ENCODE data around the gene DNASE1.
"Not testable (repeated sequence)": the region's sequence is repeated elsewhere in the genome, so short reads cannot be mapped to it uniquely, and the experiment has no call there.

DNASE1 gene, protein sequence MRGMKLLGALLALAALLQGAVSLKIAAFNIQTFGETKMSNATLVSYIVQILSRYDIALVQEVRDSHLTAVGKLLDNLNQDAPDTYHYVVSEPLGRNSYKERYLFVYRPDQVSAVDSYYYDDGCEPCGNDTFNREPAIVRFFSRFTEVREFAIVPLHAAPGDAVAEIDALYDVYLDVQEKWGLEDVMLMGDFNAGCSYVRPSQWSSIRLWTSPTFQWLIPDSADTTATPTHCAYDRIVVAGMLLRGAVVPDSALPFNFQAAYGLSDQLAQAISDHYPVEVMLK

DNA sequence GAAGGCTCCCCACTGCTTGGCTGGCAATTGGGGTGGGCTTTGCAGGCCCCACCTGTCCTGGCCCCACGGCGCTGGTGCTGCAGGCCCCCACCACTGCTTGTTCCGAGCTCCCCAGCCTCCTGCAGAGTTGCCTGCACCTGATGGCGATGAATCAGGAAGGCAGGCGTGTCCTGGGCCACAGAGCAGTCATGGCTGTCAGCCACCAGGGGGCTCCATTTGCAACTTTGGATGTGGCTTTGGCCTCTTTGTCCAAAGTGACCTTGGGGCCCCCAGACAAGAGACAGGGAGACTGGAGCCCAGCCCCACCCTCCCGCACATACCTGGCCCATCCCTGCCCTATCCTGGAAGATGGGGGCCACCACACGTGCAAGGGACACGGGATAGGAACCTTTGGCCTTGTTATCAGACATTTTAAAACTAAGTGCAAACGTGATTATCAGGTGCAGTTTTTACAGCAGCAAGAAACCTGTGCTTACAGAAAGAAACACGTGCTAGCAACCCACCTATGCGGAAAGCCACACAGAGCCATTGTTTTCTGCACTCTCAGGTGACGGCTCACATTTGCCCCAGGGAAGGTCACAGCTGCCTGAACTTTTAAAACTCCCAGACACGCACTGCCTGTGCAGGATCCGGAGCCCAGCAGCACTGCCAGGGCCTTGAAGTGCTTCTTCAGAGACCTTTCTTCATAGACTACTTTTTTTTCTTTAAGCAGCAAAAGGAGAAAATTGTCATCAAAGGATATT, at the start of gene DNASE1:
Gene DNASE1 (plus strand): TSS at position 443 of the 743 bp plus-strand sequence. CDS start 683 bp downstream, outside the sequence.
- DNase-seq (ENCODE audit: extremely low read depth in 1 of 2, low read depth in 1 of 2): peak; percentile 4 to 23

DNA sequence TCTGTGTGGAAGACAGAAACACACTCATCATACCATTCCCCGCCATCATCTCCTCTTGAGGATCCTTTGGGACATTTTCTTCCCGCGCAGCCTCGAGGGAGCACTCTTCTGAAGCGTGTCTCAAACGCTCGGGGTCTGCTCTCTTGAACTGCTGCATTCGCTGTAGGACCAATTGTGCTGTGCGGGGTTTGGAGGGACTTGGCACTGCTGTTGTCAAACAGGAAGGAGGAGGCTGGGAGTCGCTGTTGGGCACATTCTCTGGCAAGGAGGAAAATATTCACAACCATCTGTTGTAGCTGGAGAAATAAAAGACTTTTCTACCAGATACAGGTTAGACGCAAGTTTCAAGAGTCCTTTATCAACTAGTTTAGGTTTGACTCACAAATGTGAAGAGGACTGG, 48.0 kb upstream of the DNASE1 start:
- DNase-seq (ENCODE audit: extremely low read depth in 1 of 2, low read depth in 1 of 2): no peak

DNA sequence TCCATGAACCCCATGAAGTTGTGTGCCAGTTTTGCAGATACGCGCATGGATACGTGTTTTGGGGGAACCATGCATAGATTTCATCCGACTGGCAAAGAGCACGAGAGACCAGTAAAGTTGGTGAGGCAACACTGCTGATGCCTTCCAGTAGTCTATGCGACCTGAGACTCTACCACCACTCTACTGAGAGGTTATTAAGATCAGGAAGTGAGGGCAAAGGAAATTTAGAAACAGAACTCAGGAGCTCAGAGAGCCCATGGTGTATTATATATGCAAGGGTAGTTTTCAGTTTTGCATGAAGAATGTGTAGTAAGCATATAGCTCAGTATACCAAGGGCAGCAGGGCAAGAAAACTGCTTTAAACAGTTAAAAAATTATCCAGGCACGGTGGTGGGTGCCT, 47.3 kb upstream of the DNASE1 start:
- DNase-seq (ENCODE audit: extremely low read depth in 1 of 2, low read depth in 1 of 2): no peak

DNA sequence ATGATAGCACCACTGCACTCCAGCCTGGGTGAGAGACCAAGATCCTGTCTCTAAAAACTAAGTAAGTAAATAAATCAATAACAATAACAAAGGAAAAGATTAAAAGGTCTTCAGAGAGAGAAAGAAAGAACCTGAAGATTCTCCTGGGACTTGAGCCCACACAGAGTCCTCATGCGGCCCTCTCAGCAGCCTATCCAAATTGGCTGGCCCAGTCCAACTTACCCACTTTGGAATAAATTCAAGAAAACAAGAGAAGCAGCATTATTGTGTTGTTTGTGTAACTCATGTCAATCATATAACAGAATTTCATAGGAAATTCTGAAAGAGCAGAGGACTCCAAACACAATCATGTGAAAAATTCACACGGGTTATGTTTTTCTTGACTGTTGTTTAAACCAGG, 46.9 kb upstream of the DNASE1 start:
- no peak for DNase-seq (ENCODE audit: extremely low read depth in 1 of 2, low read depth in 1 of 2)

DNA sequence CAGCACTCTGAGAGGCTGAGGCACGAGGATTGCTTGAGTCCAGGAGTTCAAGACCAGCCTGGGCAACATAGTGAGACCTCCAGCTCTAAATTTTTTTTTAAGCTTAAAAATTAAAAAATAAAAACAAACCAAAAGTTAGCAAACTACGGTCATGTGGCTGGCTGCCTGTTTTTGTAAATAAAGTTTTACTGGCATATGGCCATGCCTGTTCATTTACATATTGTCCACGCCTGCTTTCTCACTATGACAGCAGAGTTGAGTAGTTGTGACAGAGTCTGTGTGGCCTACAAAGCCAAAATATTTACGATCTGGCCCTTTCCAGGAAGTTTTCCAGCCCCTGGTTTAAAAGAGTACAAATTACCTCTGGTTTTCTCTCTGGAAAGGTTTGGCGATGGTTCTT, 46.4 kb upstream of the DNASE1 start:
- no peak for DNase-seq (ENCODE audit: extremely low read depth in 1 of 2, low read depth in 1 of 2)

DNA sequence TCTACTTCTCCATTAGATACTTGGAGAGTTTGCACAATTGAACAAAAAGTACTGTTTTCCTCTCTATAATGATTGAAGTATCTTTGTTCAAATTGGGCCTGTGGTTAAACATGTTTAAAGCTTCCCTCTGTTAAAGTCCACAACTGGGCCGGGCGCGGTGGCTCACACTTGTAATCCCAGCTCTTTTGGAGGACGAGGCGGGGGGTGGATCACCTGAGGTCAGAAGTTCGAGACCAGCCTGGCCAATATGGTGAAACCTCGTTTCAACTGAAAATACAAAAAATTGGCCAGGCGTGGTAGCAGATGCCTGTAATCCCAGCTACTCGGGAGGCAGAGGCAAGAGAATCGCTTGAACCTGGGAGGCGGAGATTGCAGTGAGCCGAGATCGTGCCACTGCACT, 45.5 kb upstream of the DNASE1 start:
- not testable (repeated sequence) for DNase-seq (ENCODE audit: extremely low read depth in 1 of 2, low read depth in 1 of 2)

DNA sequence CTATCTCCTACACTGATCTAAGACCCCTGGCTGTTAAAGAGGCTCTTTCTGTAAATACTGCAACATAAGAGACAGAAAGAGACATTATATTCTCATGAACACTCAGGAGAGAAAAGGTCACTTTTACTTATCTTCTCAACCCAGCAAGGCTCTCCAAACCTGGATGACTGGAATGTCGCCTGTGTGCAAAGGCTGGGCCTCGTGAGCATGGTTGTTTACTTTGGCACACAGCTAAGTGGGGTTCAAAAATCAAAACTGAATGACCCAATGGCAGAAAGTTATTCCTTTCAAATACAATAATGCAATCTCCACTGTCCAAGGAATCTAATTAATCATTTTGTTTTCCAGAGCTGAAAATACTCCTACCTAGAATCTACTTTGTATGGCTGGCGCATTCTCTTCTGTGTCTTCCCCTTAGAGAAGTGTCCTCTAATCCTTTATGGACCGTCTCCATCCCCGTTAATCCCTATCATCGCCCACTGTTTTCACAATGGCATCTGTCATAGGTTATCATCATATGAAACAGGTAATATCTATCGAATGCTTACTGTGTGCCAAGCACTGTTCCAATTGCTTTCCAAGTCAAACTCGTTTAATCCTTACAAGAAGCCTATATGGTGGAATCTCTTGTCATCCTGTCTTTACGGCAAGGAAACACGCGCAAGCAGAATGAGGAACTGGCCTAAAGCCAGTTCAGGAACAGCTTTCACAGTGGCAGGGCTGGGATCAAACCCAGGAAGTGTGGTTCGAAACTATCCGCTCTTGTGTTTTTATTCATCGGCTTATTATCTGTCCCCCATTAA, 44.4 kb upstream of the DNASE1 start:
- no peak for DNase-seq (ENCODE audit: extremely low read depth in 1 of 2, low read depth in 1 of 2)

DNA sequence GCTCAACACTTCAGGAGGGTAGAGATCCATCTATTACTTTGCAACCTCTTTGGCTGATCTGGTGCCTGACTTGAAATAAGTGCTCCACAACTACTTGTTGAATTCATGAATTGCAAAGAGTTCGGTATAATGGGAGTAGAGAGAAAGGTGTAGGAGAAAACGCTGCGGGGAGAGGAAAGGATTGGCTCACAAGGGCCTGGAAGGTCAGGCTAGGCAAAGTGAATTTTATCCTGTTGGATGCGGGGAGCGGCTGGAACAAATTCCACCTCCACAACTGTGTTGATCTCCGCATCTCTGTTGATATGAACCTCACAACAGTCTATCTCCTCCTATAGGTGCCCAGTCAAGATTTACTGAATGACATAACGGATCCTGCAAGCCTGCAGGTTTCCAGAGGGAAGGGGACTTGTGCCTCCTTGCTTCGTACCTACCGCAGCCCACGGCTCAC, 43.8 kb upstream of the DNASE1 start:
- DNase-seq (ENCODE audit: extremely low read depth in 1 of 2, low read depth in 1 of 2): no peak

DNA sequence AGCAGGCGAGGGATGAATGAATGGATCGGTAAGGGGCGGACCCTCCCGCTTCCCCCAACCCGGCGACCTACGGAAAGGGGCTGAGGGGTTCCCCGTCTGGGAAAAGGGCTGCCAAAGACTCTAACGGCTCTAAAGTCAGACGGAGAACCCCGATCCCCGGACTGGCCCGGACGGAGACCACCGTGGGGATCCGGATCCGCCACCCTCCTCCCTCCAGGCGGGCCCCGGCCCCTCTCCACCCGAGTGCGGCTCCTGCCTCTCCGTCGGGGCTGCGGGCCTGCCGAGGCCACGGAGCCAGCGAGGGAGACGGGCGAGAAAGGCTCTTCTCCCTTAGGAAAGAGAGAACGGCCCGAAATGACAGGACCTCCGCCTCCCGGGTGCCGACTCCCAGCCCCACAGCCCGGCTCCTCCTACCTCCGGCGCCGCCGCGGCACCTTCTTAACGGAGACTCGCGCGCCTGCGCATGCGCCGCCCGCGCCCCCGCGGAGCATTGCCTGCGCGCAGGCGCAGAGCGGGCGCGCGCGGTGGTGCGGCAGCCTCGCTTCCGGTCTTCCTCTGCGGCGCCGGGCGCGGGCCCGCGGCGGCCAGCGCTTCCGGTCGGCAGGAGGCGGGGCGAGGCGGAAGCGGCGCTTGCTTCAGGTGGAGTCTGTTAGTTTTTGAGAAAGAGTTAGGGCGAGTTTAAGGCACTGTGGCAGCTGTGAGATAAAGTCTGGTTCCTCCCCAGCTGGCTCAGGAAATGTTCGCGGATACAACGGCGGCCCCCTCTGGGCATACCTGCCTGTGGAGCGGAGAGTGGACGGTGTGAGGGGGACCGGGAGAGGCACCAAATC, 43.1 kb upstream of the DNASE1 start, which contains the start of gene SLX4:
Gene SLX4 (minus strand): TSS at position 461 of the 830 bp plus-strand sequence. CDS start 2,642 bp downstream, outside the sequence.
- DNase-seq (ENCODE audit: extremely low read depth in 1 of 2, low read depth in 1 of 2): peak; percentile 65 to 86

DNA sequence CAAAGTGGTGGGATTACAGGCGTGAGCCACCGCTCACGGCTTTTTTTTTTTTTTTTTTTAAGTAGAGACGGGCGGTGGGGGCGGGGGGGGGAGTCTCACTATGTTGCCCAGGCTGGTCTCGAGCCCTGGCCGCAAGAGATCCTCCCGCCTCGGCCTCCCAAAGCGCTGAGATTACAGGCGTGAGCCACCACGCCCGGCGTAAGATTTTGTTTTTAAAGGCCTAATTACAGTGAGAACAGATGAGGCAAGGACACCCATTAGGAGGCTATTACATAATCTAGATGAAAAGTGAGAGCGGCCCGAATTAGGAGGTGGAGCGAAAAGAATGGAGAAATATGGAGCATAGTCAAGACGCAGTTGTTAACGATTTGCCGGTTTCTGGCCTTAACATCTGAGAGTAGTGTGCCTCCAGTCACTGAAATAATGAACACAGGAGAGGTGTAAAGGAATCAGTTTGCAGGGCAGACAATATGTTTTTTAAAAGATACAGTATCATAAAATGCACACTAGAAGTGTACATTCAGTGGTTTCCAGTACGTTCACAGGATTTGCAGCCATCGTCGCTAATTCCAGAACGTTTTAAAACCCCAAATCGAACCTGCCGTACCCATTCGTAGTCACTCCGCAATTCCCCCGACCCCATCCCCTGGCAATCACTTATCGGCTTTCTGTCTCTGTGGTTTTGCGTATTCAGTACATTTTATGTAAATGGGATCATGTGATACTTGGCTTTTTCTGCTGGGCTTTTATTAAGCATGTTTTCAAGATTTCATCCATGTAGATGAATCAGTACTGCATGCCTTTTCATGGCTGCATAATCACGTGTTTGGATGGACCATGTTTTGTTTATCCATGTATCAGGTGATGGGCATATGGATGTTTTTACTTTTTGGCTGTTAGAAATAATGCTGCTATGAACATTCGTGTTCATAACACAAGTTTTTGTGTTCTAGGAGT, 41.7 kb upstream of the DNASE1 start:
- DNase-seq (ENCODE audit: extremely low read depth in 1 of 2, low read depth in 1 of 2): no peak

DNA sequence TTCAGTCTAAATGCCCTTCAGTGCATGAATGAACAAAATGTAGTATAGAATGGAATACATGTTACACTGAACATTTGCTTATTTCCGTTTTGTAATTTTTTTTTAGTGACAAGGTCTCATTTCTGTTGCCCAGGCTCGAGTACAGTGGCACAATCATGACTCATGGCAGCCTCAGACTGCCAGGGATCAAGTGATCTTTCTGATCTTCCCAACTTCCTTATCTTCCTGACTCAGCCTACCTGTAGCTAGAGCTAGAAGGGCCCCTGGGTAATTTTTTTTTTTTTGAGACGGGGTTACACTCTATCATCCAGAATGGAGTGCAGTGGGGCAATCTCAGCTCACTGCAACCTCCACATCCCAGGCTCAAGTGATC, 35.7 kb upstream of the DNASE1 start:
- no peak for DNase-seq (ENCODE audit: extremely low read depth in 1 of 2, low read depth in 1 of 2)

DNA sequence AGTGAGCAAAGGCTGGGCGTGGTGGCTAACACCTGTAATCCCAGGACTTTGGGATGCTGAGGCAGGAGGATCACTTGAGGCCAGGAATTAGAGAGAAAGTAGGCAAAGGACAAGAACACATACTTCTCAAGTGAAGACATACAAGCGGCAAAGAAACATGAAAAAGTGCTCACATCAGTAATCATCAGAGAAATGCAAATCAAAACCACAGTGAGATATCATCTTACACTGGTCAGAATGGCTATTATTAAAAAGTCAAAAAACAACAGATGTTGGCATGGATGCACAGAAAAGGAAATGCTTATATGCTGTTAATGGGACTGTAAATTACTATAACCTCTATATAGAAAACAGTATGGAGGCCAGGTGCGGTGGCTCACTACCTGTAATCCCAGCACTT, 30.8 kb upstream of the DNASE1 start:
- DNase-seq (ENCODE audit: extremely low read depth in 1 of 2, low read depth in 1 of 2): no peak

DNA sequence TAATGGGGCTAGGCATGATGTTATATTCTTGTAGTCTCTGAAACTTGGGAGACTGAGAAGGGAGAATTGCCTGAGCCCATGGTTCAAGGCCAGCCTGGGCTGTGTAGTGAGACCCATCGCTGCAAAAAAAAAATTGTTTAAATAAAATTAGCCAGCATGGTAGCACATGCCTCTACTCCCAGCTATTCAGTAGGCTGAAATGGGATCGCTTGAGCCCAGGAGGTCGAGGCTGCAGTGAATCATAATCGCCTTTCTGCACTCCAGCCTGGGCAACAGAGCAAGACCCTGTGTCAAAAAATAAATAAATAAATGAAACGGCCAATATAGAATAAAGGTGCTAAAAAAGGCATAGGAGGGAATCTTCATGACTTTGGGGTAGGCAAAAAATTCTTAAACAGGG, 29.2 kb upstream of the DNASE1 start:
- no peak for DNase-seq (ENCODE audit: extremely low read depth in 1 of 2, low read depth in 1 of 2)

DNA sequence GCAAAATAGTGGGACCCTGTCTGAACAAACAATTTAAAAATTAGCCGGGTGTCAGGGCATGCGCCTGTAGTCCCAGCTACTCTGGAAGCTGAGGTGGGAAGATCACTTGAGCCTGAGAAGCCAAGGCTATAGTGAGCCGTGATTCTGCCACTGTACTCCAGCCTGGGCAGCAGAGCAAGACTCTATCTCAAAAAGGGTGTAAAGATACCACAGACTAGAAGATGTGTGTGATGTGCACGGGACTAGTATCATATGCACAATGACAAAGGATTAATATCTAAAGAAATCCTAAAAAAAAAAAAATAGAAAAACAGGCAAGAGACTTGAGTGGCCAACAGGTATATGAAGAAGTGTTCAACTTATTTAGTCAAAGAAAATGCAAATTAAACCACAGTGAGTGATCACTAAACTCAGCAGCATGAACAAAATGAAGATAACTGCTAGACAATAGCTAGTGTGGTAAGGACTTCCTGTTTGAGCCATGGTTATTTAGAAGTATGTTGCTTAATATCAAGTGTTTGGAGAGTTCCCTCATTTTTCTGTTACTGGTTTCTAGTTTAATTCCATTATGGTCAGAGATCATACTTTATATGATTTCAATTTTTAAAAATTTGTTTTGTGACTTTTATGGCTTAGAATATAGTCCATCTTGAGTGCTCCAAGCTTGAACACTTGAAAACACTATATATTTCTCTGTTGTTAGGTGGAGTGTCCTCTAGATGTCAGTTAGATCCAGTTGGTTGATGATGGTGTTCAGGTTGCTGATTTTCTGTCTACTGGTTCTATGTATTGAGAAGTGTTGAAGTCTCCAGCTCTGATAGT, 28.4 kb upstream of the DNASE1 start:
- no peak for DNase-seq (ENCODE audit: extremely low read depth in 1 of 2, low read depth in 1 of 2)

DNA sequence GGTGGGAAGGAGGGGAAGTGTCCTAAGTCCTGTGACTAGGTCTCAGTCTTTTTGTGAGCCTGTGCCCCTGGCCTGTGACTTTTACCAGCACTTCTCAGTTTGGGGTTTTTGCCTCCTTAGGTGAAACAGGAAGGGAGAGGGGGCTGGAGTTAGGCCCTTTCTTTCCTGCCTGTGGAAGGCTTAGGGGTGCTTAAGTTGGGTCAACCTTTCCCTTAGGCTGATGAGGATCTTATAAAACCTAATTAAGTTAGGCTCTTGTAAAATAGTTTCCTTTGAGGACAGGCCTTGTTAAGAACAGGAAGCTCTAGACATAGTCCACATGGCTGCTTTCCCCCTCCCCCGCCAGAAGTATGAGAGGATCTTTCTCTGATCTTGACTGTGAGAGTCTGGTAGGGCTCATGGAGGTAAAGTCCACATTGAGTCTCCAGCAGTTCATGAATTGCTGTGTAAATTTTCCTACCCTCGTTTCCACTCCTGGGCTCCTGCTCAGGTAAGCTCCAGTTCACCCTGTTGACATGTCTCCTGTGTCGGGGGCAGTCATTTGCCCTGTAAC, 17.0 kb upstream of the DNASE1 start:
- no peak for DNase-seq (ENCODE audit: extremely low read depth in 1 of 2, low read depth in 1 of 2)

DNA sequence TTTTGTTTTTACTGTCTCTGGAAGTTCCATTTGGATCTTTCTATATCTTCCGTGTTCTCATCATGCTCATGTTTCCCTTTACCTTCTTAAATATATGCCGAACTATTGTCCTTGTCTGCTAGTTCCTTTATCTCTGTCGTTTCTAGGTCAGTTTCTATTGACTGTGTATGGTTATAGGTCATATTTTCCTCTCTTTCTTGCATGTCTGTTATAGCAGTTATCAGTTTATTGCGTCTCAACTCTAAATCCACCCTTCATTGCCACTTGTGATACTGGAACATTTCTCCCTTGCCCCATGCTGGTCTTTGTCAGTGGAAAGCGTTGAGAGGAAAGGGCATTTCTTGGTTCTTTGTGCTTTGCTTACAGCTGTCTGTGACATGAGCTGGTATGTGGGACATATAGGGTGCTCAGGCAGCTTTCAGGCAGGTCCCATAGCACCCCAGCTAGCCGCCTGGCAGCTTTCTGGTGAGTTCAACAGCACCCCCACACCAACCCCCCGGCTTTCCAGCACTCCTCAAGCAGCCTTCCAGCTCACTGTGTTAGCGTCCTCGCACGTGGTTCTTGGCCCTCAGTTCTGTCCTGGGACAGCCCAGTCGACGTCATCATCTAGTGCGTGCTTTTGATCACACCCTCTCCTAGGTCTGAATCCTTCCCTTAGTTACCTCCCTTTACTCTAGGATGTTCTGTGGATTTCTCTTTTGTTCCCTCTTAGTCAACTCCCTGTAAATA, 15.4 kb upstream of the DNASE1 start:
- DNase-seq (ENCODE audit: extremely low read depth in 1 of 2, low read depth in 1 of 2): no peak

DNA sequence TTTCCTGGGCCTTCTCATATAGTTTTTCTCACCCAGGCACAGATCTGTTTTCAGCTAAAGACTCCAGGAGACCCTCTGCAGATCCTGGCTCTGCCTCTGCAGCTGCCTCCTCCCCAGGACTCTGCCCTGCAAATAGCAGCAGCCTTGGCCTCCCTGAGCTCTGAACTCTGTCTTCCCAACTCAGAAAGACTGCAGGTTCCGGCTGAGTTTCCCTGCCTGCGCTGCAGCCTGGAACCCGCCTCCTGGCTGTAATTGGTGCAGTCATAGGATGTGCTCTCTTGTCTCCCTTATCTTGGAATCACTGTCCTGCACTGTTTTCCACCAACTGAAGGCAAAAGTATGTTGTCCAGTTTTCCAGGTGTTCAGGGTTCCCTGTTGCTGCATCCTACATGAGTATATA, 14.3 kb upstream of the DNASE1 start:
- DNase-seq (ENCODE audit: extremely low read depth in 1 of 2, low read depth in 1 of 2): no peak

Measured in activated CD8-positive, alpha-beta memory T cell treated with anti-CD3 and anti-CD28 coated beads for 1 hour (primary cell).